WTC11 (cell line): ENCODE results near the gene ATXN7. TPM values are rescaled to one million over a fixed set of nuclear protein-coding genes. Genes with fewer than 3 reads are reported as not detected.

Experiments used
- ATAC-seq: fragments of 200-7000 bp; cut with Tn5 transposase; 2 replicates; pipeline ENCODE4 v1.10.0; 2021; ENCODE audit warnings: mild to moderate bottlenecking, moderate library complexity
- CTCF ChIA-PET: fragments of 300-600 bp; sonication (Branson Sonifier 250); formaldehyde crosslinking; loops from one replicate; lab custom pipeline; 2021; ENCODE audit warnings: antibody characterized with exemption; lab: Charles Lee
- POLR2A ChIA-PET: fragments of 350-600 bp; sonication (Branson Sonifier 250); formaldehyde crosslinking; loops from one replicate; lab custom pipeline; 2021; ENCODE audit warnings: antibody characterized with exemption; lab: Charles Lee
- DNase-seq: peaks from one replicate; pipeline ENCODE4 v3.0.0; 2021; ENCODE audit warnings: low spot score
- H3K27ac Mint-ChIP-seq: 2 replicates; pipeline ENCODE4 v1.8.0; 2021; ENCODE audit warnings: mixed read lengths
- H3K27me3 Mint-ChIP-seq: 2 replicates; pipeline ENCODE4 v1.8.0; 2021; ENCODE audit warnings: low read depth, mild to moderate bottlenecking, moderate library complexity, mixed read lengths
- H3K36me3 Mint-ChIP-seq: 2 replicates; pipeline ENCODE4 v1.8.0; 2021; ENCODE audit warnings: mixed read lengths
- H3K4me1 Mint-ChIP-seq: 2 replicates; pipeline ENCODE4 v1.8.0; 2022; ENCODE audit warnings: mixed read lengths
- H3K4me3 Mint-ChIP-seq: 2 replicates; pipeline ENCODE4 v1.8.0; 2021; ENCODE audit warnings: mild to moderate bottlenecking, moderate library complexity, mixed read lengths
- H3K9me3 Mint-ChIP-seq: 2 replicates; pipeline ENCODE4 v1.8.0; 2021; ENCODE audit warnings: mixed read lengths
- AR ChIP-seq: fragments of 250-450 bp; sonication (Bioruptor Pico); IDR thresholded peaks from 2 replicates; pipeline ENCODE4 v1.9.0; 2021; ENCODE audit warnings: mild to moderate bottlenecking
- ARID4B ChIP-seq: sonication (generic); formaldehyde crosslinking; IDR thresholded peaks from 2 replicates; pipeline ENCODE4 v1.8.0; 2023; ENCODE audit warnings: missing genetic modification reagents, mild to moderate bottlenecking, borderline replicate concordance
- ATF1 ChIP-seq: sonication (generic); formaldehyde crosslinking; IDR thresholded peaks from 2 replicates; pipeline ENCODE4 v1.8.1; 2023; ENCODE audit warnings: mild to moderate bottlenecking, moderate library complexity, missing genetic modification reagents
- CDX4 ChIP-seq: fragments of 250-450 bp; sonication (Bioruptor Pico); IDR thresholded peaks from 2 replicates; pipeline ENCODE4 v1.9.0; 2021; ENCODE audit warnings: moderate library complexity, mild to moderate bottlenecking, inconsistent platforms, borderline replicate concordance
- CTCF ChIP-seq: fragments of 200-600 bp; IDR thresholded peaks from 2 replicates; pipeline ENCODE4 v1.8.0; 2022; ENCODE audit warnings: antibody characterized with exemption
- ELF4 ChIP-seq: sonication (generic); formaldehyde crosslinking; IDR thresholded peaks from 2 replicates; pipeline ENCODE4 v1.8.1; 2022; ENCODE audit warnings: low read depth, mild to moderate bottlenecking, moderate library complexity, missing genetic modification reagents
- EMX1 ChIP-seq: fragments of 250-450 bp; sonication (Bioruptor Pico); IDR thresholded peaks from 2 replicates; pipeline ENCODE4 v1.8.0; 2021; ENCODE audit warnings: mild to moderate bottlenecking
- FOXK1 ChIP-seq: sonication (generic); formaldehyde crosslinking; IDR thresholded peaks from 2 replicates; pipeline ENCODE4 v1.8.0; 2022; ENCODE audit warnings: mild to moderate bottlenecking, moderate library complexity, missing genetic modification reagents
- FOXP1 ChIP-seq: sonication (generic); formaldehyde crosslinking; IDR thresholded peaks from 2 replicates; pipeline ENCODE4 v1.8.0; 2022; ENCODE audit warnings: missing genetic modification reagents, mild to moderate bottlenecking, moderate library complexity, borderline replicate concordance
- HMGXB4 ChIP-seq: sonication (generic); formaldehyde crosslinking; IDR thresholded peaks from 2 replicates; pipeline ENCODE4 v1.8.1; 2023; ENCODE audit warnings: mild to moderate bottlenecking, moderate library complexity, missing genetic modification reagents
- JUN ChIP-seq: sonication (generic); formaldehyde crosslinking; IDR thresholded peaks from 2 replicates; pipeline ENCODE4 v1.8.0; 2023; ENCODE audit warnings: mild to moderate bottlenecking, missing genetic modification reagents
- NFATC4 ChIP-seq: fragments of 250-450 bp; sonication (Bioruptor Pico); IDR thresholded peaks from 2 replicates; pipeline ENCODE4 v1.9.0; 2021; ENCODE audit warnings: mild to moderate bottlenecking
- NR1H2 ChIP-seq: sonication (generic); formaldehyde crosslinking; IDR thresholded peaks from 2 replicates; pipeline ENCODE4 v1.9.0; 2021; ENCODE audit warnings: mild to moderate bottlenecking, moderate library complexity, missing genetic modification reagents
- SMAD4 ChIP-seq: sonication (generic); formaldehyde crosslinking; IDR thresholded peaks from 2 replicates; pipeline ENCODE4 v1.8.0; 2022; ENCODE audit warnings: mild to moderate bottlenecking, missing genetic modification reagents
- SOX15 ChIP-seq: fragments of 250-450 bp; sonication (Bioruptor Pico); IDR thresholded peaks from 2 replicates; pipeline ENCODE4 v1.9.0; 2021; ENCODE audit warnings: mild to moderate bottlenecking
- TEAD4 ChIP-seq: sonication (generic); formaldehyde crosslinking; IDR thresholded peaks from 2 replicates; pipeline ENCODE4 v1.8.0; 2022; ENCODE audit warnings: mild to moderate bottlenecking, missing genetic modification reagents
- ZBTB43 ChIP-seq: sonication (generic); formaldehyde crosslinking; IDR thresholded peaks from 2 replicates; pipeline ENCODE4 v1.8.1; 2023; ENCODE audit warnings: mild to moderate bottlenecking, missing genetic modification reagents
- ZNF138 ChIP-seq: sonication (generic); formaldehyde crosslinking; conservative IDR thresholded peaks from 2 replicates; pipeline ENCODE4 v1.8.1; 2022; ENCODE audit warnings: mild to moderate bottlenecking, moderate library complexity, missing genetic modification reagents
- ZNF232 ChIP-seq: sonication (generic); formaldehyde crosslinking; IDR thresholded peaks from 2 replicates; pipeline ENCODE4 v1.8.0; 2022; ENCODE audit warnings: mild to moderate bottlenecking, missing genetic modification reagents
- ZNF396 ChIP-seq: fragments of 250-450 bp; sonication (Bioruptor Pico); IDR thresholded peaks from 2 replicates; pipeline ENCODE4 v1.8.0; 2021; ENCODE audit warnings: mild to moderate bottlenecking, moderate library complexity, borderline replicate concordance
- total RNA-seq: library from RNA; stranded (reverse); gene quantifications from 3 replicates; pipeline ENCODE4 v1.2.3, GENCODE V29; 2021

ATXN7 gene
- total RNA-seq, 1 experiment from 2014 or later: 11.7 TPM

GRCh38 chr3:63976872-63977200 is 113.2 kb downstream of the ATXN7 start:
- peaks cover 5% of the 10 kb centered on the region; the same call in 1 of the 2 replicates for H3K36me3 Mint-ChIP-seq
- no peak overlapping the region for H3K27ac Mint-ChIP-seq
- TF ChIP-seq ZNF396 (CRISPR knock-in tag) (no peak), ZBTB43 (CRISPR knock-in tag) (no peak), SOX15 (no peak), ARID4B (CRISPR knock-in tag) (no peak), CDX4 (no peak), NFATC4 (no peak), CTCF (no peak), ELF4 (CRISPR knock-in tag) (no peak), SMAD4 (no peak), ZNF138 (no peak), TEAD4 (CRISPR knock-in tag) (no peak), FOXP1 (CRISPR knock-in tag) (no peak), EMX1 (CRISPR knock-in tag) (no peak), JUN (CRISPR knock-in tag) (no peak)
- ChIA-PET CTCF (interaction anchor here (1.9 kb wide), 1 partner anchor 17 kb away, joined by 6 read pairs; no protein-coding TSS in a partner anchor), POLR2A (no interaction called here)
- H3K4me1 Mint-ChIP-seq: peaks cover 19% of the 10 kb centered on the region
- no peak overlapping the region for H3K4me3 Mint-ChIP-seq
- ATAC-seq: no peak
- no peaks in the 10 kb centered on the region for H3K27me3 Mint-ChIP-seq
- no peaks in the 10 kb centered on the region for H3K9me3 Mint-ChIP-seq
- no peak for DNase-seq

- DNase-seq (no peak), ATAC-seq (no peak)
- POLR2A ChIA-PET: no interaction called here
- Mint-ChIP-seq H3K4me1 (peaks cover 8% of the 10 kb centered on the region), H3K27ac (no peak overlapping the region), H3K27me3 (no peaks in the 10 kb centered on the region), H3K4me3 (no peak overlapping the region), H3K9me3 (no peaks in the 10 kb centered on the region), H3K36me3 (peaks cover 7% of the 10 kb centered on the region; the same call in 1 of the 2 replicates)
- CTCF ChIA-PET: interaction anchor here (0.9 to 1.4 kb wide), 4 partner anchors 9 to 45 kb away, joined by 3 to 6 read pairs (median 3); no protein-coding TSS in a partner anchor
- TF ChIP-seq ZNF232 (CRISPR knock-in tag) (no peak), ATF1 (CRISPR knock-in tag) (no peak), NR1H2 (CRISPR knock-in tag) (no peak), FOXK1 (CRISPR knock-in tag) (no peak), AR (CRISPR knock-in tag) (no peak), HMGXB4 (no peak)
Measured at GRCh38 chr3:63977893-63978292, 114.2 kb downstream of the ATXN7 start.
